Immature natural killer cell (primary cell): ENCODE measurements around the gene KRTCAP2. TPM values are rescaled to one million over a fixed set of nuclear protein-coding genes. Genes with fewer than 3 reads are reported as not detected.
A peak's percentile ranks its signal among the peaks of the same experiment; 100 is the strongest.

Experiments used
- DNase-seq, 3 donors: peaks; one replicate each; pipeline ENCODE4 v3.0.0; 2022; ENCODE audit warnings: mixed read lengths in 1 of 3
- H3K27ac Mint-ChIP-seq, 6 donors: one replicate each; pipeline ENCODE4 v1.8.0; 2020; ENCODE audit warnings: mixed read lengths in 6 of 6, mild to moderate bottlenecking in 5 of 6, inconsistent platforms in 4 of 6, moderate library complexity in 3 of 6
- H3K27me3 Mint-ChIP-seq, 3 donors: one replicate each; pipeline ENCODE4 v1.8.0; 2020 to 2021; ENCODE audit warnings: low read depth in 3 of 3, mild to moderate bottlenecking in 3 of 3, mixed read lengths in 3 of 3, moderate library complexity in 3 of 3, inconsistent platforms in 1 of 3
- H3K36me3 Mint-ChIP-seq, 3 donors: one replicate each; pipeline ENCODE4 v1.8.0; 2020; ENCODE audit warnings: mixed read lengths in 3 of 3, inconsistent platforms in 2 of 3, mild to moderate bottlenecking in 2 of 3
- H3K4me1 Mint-ChIP-seq, 2 donors: one replicate each; pipeline ENCODE4 v1.8.0; 2020; ENCODE audit warnings: inconsistent platforms in 2 of 2, mild to moderate bottlenecking in 2 of 2, mixed read lengths in 2 of 2, moderate library complexity in 1 of 2
- H3K4me3 Mint-ChIP-seq, 5 donors: one replicate each; pipeline ENCODE4 v1.8.0; 2020; ENCODE audit warnings: mild to moderate bottlenecking in 5 of 5, mixed read lengths in 5 of 5, inconsistent platforms in 3 of 5, moderate library complexity in 3 of 5
- H3K9me3 Mint-ChIP-seq, 6 donors: one replicate each; pipeline ENCODE4 v1.8.0; 2020; ENCODE audit warnings: mild to moderate bottlenecking in 6 of 6, mixed read lengths in 6 of 6, inconsistent platforms in 4 of 6, moderate library complexity in 3 of 6
- polyA plus RNA-seq, 3 donors: library from polyadenylated mRNA; unstranded; fragments of 300-500 nt; fragmentation: Illumina TruSeq; gene quantifications; one replicate each; pipeline ENCODE4 v1.2.3, GENCODE V29; 2021

Gene KRTCAP2
- polyA plus RNA-seq, 3 donors from 2014 or later, result 396 to 465 (median 435) TPM

DNA sequence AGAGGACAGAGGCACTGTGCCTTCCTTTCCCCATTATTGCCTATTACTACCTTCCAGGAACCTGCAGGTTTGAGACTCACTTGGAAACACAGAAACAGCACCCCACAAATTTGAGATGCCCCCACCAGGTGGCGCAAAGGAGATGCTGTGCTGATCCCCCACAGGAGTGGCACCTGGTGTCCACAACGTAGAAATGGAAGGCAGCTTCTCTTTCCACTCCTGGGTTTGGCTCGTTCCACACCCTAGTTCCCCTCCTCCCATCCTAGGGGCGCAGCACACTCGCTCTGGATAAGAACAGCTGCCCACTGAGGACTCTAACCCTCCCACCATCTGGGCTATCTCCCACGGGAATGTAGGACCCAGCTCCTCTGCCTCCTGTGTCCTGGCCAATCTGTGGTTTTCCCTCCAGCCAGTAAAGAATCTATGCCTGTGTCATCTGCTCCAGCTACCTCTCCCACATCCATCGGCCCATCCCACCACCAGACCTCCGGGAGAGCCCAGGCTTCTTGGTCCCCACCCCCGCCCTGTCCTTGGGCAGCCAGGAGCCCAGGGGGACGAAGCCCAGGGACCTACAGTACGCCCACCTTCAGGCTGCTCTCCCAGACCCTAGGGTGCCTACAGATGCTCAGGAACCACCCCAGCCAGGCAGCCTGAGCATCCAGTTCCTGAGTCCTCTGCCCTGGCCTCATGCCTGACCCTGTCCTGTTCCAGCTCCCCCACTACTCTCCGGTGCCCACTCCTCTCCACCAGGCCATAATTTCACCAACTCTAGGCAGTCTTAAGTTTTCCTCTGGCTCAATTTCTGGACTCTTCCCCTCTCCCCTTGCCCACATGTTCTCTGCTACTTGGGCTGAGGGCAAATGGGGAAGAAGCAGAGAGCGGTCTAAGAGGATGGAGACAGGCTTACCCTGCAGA lies 34.0 kb upstream of the KRTCAP2 start:
- H3K27ac Mint-ChIP-seq, result peak overlapping the region; percentile 68 to 95 (median 90)

DNA sequence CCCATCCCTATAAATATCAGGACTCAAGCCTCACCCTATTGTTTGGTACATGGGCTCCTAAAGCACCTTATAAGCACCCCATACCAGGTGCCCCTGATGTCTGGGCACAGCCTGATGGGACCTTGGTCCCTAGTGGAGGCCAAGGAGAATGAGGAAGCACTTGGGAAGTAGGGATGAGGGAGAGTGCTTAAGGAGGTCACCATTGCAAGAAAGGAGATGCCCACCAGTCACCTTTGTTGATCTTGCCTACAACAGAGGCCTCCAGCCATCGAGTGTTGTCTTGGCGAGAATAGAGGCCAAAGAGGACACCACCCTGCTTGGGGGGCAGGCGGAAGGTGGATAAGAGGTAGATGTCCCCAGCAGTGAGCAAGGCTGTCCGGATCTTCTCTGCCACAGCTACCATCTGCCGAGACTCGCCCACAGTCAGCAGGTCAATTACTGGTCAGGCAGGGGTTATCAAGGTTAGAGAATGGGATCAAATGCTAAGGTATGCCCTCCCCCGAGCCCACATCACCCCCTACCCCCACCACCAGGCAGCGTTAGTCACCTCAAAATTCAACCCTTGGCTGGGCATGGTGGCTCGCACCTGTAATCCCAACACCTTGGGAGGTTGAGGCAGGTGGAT lies 33.0 kb upstream of the KRTCAP2 start:
- Mint-ChIP-seq H3K4me3 (no peak overlapping the region), H3K4me1 (peaks cover 19 to 32% of the 10 kb centered on the region in 2 donors), H3K27ac (no peak overlapping the region), H3K36me3 (no peaks in the 10 kb centered on the region), H3K27me3 (peaks cover 9 to 12% (median 10%) of the 10 kb centered on the region in 3 donors), H3K9me3 (no peaks in the 10 kb centered on the region)
- no peak for DNase-seq

More for the DNA sequence above, 34.0 kb upstream of the KRTCAP2 start:
- Mint-ChIP-seq H3K27me3 (peaks cover 7 to 12% (median 8%) of the 10 kb centered on the region in 3 donors), H3K4me1 (peaks cover 19 to 32% of the 10 kb centered on the region in 2 donors), H3K4me3 (peak overlapping the region; percentile 50 to 72 (median 62)), H3K36me3 (no peaks in the 10 kb centered on the region), H3K9me3 (no peaks in the 10 kb centered on the region)
- DNase-seq, result peak; percentile 82 to 87 (median 84)

DNA sequence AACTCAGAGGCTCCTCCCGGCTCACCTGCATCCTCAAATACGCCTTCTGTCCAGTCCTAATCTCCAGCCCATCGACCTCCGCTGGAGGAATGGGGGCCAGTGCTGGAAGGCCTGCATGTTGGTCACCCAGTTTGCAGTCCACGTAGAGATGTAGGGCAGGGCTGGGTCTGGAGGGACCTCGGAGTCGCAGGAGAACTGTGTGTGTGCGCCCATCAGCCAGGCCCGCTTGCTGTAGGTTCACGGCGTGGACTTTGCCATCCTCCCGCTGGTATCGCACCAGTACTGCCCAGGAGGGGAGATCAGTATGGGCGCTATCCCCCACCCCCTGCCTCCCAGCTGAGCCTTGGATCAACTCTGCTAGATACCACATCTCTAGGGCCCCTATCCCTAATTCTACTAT lies 31.9 kb upstream of the KRTCAP2 start:
- DNase-seq, result no peak
- H3K27ac Mint-ChIP-seq, result no peak overlapping the region
- H3K27me3 Mint-ChIP-seq, result peaks cover 9 to 12% (median 11%) of the 10 kb centered on the region in 3 donors
- no peaks in the 10 kb centered on the region for H3K36me3 Mint-ChIP-seq
- H3K9me3 Mint-ChIP-seq, result no peaks in the 10 kb centered on the region
- peaks cover 19 to 28% of the 10 kb centered on the region in 2 donors for H3K4me1 Mint-ChIP-seq
- H3K4me3 Mint-ChIP-seq, result no peak overlapping the region

GRCh38 chr1:155202731-155203515 lies 29.8 kb upstream of the KRTCAP2 start:
- Mint-ChIP-seq H3K4me1 (peaks cover 10 to 14% of the 10 kb centered on the region in 2 donors), H3K27me3 (peaks cover 4 to 5% (median 4%) of the 10 kb centered on the region in 3 donors), H3K9me3 (no peaks in the 10 kb centered on the region), H3K36me3 (no peaks in the 10 kb centered on the region), H3K27ac (peak overlapping the region in 3 of 6 donors; percentile 23 to 72 (median 51)), H3K4me3 (no peak overlapping the region)
- no peak for DNase-seq

DNA sequence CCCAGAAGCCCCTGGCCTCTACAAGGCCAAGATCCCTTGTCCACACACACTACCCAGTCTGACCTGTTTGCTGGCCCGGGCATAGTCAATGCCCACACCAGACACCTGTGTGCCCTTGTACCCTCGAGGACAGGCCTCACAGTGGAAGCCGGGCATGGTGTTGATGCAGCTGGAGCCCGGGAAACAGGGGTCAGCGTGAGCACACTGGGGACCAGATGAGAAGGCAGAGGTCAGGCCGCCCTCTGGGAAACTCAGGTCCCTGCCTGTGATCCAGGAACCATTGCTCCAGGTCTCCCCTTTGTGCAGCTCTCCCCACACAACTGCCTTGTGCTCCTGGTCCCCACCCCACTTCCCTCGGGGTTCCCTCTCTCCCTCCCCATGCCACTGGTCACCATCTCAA lies 29.1 kb upstream of the KRTCAP2 start:
- Mint-ChIP-seq H3K27me3 (peaks cover 4 to 5% (median 4%) of the 10 kb centered on the region in 3 donors), H3K4me3 (no peak overlapping the region), H3K9me3 (no peaks in the 10 kb centered on the region), H3K27ac (no peak overlapping the region), H3K36me3 (no peaks in the 10 kb centered on the region), H3K4me1 (peaks cover 5 to 7% of the 10 kb centered on the region in 2 donors)
- no peak for DNase-seq

DNA sequence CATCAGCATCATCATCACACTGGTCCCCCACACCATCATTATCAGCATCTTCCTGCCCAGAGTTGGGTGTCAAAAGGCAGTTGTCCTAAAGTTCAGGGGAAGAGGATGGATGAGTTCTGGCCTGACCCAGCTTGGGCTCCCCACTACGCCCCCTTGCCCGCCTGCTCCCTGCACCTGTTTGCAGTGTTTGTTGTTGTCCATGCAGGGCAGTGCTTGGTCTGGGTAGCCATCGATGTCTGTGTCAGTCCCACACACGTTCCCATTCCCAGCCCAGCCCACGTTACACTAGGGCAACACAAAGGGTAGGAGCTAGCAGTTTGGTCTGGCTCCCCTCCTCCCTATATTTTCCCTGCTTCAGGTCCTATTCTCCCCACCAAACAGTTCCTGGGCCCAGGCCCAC lies 27.8 kb upstream of the KRTCAP2 start:
- H3K27me3 Mint-ChIP-seq, result peaks cover under 1 to 3% (median 2%) of the 10 kb centered on the region in 3 donors
- no peak for DNase-seq

DNA sequence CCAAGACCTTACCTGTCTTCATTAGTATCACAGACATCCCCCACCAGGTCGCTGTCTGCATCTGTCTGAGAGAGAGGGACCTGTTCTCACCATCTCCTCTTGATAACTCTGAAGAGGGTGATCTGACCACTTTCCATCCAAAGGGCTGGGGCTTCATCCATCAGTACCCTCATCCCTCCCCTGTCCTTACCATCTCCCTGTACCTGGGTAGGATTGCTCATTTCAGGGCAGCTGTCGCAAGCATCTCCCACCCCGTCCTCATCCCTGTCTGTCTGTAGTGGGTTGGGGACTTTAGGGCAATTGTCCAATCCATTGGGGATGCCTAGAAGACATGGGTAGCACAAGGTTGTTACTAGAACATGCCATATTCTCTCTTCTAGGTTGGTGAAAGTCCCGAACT lies 26.7 kb upstream of the KRTCAP2 start:
- Mint-ChIP-seq H3K4me1 (peaks cover under 1 to 4% of the 10 kb centered on the region in 2 donors), H3K4me3 (no peak overlapping the region), H3K27ac (no peak overlapping the region)

More for the DNA sequence above, 27.8 kb upstream of the KRTCAP2 start:
- H3K4me1 Mint-ChIP-seq, result peaks cover 0 to 2% of the 10 kb centered on the region in 2 donors
- H3K9me3 Mint-ChIP-seq, result no peaks in the 10 kb centered on the region
- no peaks in the 10 kb centered on the region for H3K36me3 Mint-ChIP-seq
- no peak overlapping the region for H3K27ac Mint-ChIP-seq
- H3K4me3 Mint-ChIP-seq, result no peak overlapping the region

GRCh38 chr1:155198547-155198906 lies 25.4 kb upstream of the KRTCAP2 start:
- H3K4me3 Mint-ChIP-seq, result no peak overlapping the region

More for the DNA sequence above, 26.7 kb upstream of the KRTCAP2 start:
- Mint-ChIP-seq H3K9me3 (no peaks in the 10 kb centered on the region), H3K27me3 (peaks cover 1 to 3% (median 2%) of the 10 kb centered on the region in 3 donors), H3K36me3 (no peaks in the 10 kb centered on the region)
- DNase-seq, result no peak

GRCh38 chr1:155197901-155198546 lies 24.9 kb upstream of the KRTCAP2 start:
- Mint-ChIP-seq H3K4me1 (peaks cover 17 to 20% of the 10 kb centered on the region in 2 donors), H3K4me3 (no peak overlapping the region), H3K27ac (peak overlapping the region in 1 of 6 donors; percentile 46), H3K9me3 (no peaks in the 10 kb centered on the region), H3K36me3 (no peaks in the 10 kb centered on the region), H3K27me3 (peaks cover 9 to 16% (median 14%) of the 10 kb centered on the region in 3 donors)
- DNase-seq, result no peak

More at GRCh38 chr1:155198547-155198906, 25.4 kb upstream of the KRTCAP2 start:
- H3K27me3 Mint-ChIP-seq, result peaks cover 6 to 15% (median 11%) of the 10 kb centered on the region in 3 donors
- H3K9me3 Mint-ChIP-seq, result no peaks in the 10 kb centered on the region
- no peak overlapping the region for H3K27ac Mint-ChIP-seq
- H3K36me3 Mint-ChIP-seq, result no peaks in the 10 kb centered on the region
- peaks cover 13 to 15% of the 10 kb centered on the region in 2 donors for H3K4me1 Mint-ChIP-seq
- no peak for DNase-seq

- H3K4me1 Mint-ChIP-seq, result peaks cover 23% of the 10 kb centered on the region in 2 donors
- no peak for DNase-seq
- H3K36me3 Mint-ChIP-seq, result no peaks in the 10 kb centered on the region
- peaks cover 9 to 18% (median 16%) of the 10 kb centered on the region in 3 donors for H3K27me3 Mint-ChIP-seq
- no peak overlapping the region for H3K4me3 Mint-ChIP-seq
- no peaks in the 10 kb centered on the region for H3K9me3 Mint-ChIP-seq
- H3K27ac Mint-ChIP-seq, result peak overlapping the region in 2 of 6 donors; percentile 59 to 73
Measured at GRCh38 chr1:155196893-155197638, 24.0 kb upstream of the KRTCAP2 start.

DNA sequence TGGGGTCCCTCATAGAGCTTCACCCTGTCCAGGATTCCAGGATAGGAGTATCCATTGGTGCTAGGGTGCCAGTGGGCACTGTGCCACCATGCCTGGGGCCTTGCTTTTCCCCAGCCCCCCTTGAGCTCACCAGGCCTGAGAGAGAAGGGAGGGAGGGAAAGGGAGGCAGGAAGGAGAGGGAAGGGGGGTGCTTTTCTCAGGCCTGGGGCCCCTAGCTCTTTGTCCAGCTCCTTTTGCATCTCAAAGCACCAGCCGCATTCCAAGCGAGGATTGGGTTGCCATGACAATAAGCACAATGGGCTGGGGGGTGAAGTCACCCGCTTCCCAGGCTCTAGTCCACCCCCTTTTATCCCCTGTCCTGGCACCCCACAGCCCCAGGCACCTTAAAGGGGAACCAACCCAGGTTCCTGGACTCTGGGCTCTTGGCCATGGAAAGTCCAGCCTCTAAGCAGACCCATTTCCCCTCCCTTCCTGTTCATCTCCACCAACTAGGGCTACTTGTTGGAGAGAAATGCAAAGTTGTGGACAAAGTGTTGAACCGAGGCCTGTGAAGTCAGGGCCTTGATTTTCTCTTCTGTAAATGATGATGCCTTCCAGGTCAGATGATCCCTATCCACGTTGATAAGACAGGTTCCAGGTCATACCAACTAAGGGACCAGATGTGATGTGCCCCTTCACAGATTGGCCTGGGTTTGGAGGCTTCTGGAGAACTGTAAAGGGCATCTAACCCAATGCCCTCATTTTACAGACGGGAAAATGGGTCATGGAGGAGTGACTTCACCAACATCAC lies 23.2 kb upstream of the KRTCAP2 start:
- Mint-ChIP-seq H3K4me3 (peak overlapping the region in 2 of 5 donors; percentile 41 to 77), H3K27me3 (peaks cover 12 to 18% (median 16%) of the 10 kb centered on the region in 3 donors), H3K36me3 (no peaks in the 10 kb centered on the region), H3K27ac (peak overlapping the region in 3 of 6 donors; percentile 58 to 80 (median 73)), H3K4me1 (peaks cover 23% of the 10 kb centered on the region in 2 donors), H3K9me3 (no peaks in the 10 kb centered on the region)
- DNase-seq, result no peak
